GM21737 (cell line): ENCODE measurements around the gene OMP.

Source experiments
- ATAC-seq: cut with Tn5 transposase; IDR thresholded peaks from one replicate; pipeline ENCODE4 v1.9.1; 2021; ENCODE audit warnings: mild to moderate bottlenecking, moderate library complexity; ENCODE audit not compliant: unreplicated experiment

The OMP gene

GRCh38 chr11:77068457-77069335 lies 33.9 kb upstream of the OMP start:
- ATAC-seq = no peak

DNA sequence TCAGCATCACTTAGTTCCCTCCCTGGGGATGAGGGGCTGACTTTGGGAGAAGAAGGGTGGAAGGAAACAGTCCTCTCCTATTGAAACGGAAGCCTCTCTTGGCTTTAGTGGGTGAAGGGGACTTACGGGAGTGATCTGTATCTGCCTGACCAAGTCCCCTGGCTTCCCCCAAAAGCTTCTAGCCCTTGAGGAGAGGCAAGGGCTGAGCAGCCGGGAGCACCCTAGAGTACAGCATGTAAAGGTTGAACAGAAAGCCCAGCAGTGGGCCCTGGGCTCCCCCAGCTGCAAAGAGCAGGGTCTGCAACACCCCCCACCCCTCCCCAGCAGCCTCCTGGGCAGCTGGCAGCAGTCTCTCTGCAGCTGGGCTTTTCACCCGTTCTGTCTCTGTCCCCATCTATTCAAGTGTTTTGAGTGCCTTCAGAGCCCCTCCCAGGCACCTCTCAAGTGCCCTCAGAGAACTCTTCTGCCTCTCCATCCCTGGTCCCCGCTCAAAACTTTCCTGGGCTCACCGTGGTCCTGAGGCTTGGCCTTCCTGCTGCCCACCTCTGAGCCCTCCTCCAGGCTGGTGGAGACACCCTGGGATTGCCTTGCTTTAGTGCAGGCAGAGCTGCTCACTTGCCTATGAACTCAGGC lies 33.2 kb upstream of the OMP start:
- no peak for ATAC-seq

DNA sequence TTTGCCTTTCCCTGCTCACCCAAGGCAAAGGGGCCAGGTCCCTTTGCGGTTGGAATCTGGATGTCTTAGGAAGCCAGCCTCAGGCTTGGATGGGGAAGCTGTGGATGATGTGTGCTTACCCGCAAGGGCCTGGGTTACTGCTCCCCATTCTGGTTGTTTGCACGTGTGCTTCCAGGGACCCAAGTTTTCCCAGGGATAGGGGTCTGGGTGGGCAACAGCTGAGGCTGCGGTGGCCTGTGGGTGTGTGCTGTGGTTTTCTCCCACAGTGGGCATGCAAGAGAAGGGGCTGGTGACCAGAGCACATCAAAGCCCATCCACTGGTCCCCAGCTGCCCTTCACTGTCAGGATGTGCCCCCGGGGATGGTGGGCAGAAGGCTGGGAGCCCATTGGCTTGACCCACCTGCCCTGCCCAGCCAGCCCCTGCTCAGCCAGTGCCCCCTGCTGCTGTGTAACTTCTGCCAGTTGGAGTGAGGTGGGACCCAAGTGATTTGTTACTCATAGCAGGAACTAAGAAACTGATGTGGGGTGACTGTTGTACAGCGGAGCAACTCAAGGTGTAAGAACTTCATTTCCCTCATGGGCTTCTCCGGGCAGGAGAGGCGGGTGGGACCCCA lies 32.6 kb upstream of the OMP start:
- no peak for ATAC-seq

GRCh38 chr11:77071077-77071476 lies 31.6 kb upstream of the OMP start:
- ATAC-seq = no peak

DNA sequence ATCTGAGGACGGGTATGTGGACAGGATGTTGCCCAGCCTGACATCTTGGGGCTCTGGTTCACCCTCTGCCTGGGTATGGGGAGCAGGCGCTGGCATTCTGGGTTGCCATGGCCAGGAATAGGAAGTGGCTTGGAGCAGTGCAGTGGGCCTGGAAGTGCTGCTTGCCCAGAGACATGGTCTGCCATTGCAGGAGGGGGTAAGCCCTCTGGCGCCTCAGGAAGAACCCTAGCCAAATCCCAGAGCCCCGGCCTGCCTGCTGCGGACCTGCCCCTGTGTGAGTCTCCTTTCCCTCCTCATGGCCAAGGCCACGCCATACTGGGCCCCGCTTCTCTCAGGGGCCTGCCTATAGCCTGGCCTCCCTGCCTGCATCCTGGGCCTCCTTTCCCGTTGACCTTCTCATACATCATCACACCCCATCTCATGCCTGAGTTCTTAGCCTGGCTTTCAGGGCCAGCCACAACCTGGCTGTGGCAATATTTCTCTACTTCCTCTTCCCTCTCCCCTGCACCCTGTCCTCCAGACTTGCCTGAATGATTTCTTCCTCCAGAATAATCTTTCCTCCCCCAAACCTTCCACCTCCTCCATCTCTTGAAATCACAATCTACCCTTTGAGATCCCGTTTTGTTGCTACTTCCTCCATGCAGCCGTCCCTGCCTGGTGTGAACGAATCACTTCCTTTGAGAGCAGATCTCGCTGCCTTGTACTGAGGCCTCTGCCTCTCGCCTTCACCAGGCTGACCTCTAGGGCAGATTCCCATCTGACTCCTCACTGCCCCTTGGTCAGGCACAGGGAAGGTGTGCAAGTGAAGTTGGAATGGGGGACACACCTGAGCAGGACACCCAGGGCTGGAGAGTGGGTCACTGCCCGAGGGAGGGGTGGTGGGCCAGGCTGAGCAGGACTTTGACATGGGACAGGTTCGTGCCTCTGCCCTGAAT lies 30.7 kb upstream of the OMP start:
- ATAC-seq = no peak

- no peak for ATAC-seq
These were observed 29.8 kb upstream of the OMP start for GRCh38 chr11:77072851-77073327.

DNA sequence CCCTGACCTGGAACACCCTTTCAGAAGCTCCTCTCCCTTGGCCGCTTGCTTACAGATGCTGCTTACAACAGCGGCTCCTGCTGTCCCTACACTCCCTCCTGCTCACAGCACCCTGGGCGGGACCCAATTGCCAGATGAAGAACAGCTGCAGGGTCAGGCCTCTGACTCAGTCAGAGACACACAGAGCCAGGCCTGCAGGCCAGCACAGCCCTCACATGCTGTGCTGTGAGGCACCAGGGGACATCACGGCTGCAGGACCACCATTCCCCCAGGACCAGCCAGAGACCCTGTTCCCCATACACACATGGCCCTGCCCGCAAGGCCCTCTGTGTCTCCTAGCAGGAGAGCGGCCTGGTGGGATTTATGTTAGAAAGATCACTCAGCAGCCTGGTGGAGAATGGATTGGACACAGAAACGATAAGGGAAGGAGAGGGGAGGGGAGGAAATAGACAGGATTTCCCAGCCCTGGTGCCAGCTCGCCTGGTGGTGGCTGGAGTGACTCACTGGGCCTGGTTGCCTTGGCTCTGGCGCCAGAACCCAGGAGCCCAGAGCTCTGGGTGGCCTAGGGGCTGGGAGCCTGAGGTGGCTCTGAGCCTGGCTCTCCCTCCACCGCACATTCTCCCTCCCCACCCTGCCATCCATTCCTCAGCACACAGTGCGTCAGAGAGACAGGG lies 29.2 kb upstream of the OMP start:
- ATAC-seq = no peak

GRCh38 chr11:77074205-77074604 lies 28.4 kb upstream of the OMP start:
- ATAC-seq = no peak

DNA sequence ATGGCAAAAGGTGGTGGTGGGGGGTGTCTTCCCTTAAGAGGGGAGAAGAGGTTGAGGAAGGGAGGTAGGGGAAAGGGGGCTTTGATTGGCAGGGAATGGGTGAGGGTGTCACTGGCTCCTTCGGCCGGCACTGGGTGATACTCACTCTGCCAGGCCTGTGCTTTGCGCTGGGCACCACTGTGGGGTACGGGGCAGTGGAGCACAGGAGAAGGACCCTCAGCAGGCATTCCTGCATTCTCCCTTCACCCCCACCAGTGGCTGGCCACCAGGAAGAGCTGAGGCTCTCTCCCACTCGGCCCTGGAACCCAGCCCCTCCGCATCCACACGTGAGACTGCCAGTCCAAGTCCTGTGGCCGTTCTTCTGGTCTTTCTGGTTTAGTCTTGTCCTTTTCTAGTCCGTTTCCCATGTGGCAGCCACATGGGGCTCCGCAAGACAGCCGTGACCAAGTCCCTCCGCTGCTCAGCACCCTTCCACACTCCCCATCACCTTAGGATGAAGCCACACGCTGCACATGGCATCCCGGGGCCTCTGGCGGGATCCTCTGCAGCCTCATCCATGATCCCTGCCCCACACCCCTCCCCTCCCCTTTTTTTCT lies 27.9 kb upstream of the OMP start:
- ATAC-seq = no peak

DNA sequence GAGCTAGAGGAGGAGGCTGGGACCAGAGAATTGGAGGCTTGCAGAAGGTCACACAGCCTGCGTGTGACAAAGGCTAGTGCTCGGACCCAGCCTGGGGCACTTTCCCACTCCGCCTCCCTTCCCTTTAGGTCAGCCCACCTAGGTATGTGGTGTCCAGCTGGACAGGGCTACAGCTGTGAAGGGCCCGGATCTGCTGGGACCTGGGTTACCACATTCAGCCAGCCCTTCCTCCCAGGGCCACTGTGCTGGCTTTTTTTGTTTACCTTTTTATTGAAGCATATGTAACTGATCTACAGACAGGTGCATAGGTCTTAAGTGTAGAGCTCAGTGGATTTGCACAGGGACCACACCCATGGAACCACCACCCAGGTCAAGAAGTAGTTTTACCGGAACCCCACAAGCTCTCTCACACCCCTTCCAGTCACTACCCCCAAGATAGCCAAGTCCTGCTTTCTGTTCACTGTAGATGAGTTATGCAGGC lies 27.2 kb upstream of the OMP start:
- ATAC-seq = no peak

- ATAC-seq = no peak
These were observed 23.0 kb upstream of the OMP start for GRCh38 chr11:77079666-77080065.

GRCh38 chr11:77080643-77081210 lies 21.9 kb upstream of the OMP start:
- ATAC-seq = no peak

DNA sequence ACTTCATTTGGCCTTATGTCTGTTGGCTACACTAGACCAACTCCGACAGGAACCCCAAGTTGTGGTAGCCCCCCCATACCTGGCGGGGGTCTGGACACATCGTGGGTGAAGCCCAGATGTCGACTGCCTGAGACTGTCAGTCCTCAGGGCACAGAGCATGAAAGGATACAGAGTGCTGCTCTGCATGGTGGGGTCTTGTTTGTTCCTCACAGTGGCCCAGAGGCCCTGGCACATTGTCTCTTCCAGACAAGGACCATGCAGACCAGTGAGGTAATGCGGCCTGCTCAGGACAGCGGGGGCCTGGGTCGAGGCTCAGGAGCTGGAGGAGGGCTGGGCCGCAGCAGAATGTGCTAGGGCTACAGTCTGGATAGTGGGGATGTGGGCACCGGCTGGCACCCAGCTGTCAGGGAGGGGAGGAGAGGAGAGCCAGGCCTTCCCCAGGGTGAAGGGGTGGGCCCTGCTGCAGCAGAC lies 21.2 kb upstream of the OMP start:
- ATAC-seq = no peak

DNA sequence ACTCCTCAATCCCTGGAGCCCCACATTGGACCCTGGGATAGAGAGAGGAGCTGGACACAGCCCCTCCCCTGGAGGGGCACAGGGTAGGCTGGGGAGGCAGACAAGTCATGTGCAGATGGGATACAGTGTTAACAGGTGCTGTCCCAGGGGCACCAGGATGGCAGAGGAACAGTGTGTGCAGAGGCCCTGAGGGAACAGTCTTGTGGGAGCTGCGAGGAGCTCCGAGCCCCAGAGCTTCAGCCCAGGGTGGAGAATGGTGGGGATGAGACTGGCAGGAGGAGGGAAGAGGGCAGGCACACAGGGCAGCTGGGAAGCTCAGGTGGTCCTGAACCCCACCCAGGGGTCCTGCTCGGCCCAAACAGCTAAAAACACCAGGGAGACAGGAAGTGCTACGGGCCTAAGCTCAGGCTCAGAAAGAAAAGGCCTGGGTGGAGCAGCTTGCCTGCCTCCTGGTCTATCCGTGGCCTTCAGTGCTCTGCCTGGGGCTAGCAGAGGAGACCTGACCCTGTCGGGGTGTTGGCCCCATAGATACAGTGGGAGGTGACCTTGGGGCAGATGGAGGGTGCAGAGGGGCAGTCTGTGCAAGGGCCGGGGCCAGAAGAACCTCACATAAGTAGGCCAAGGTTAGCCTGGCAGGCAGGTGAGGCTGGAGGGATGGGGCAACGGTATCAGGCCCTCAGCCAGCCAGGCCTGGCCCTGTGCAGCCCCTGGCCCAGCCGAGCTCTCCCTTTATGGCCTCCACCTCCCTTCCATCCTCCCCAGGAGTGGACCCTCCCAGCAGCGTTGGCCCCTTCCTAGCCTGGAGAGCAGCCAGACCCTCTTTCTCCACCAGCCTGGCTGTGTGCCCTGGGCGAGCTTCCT lies 20.4 kb upstream of the OMP start:
- ATAC-seq = no peak

- ATAC-seq = no peak
These were observed 19.6 kb upstream of the OMP start for GRCh38 chr11:77082838-77083565.

- no peak for ATAC-seq
These were observed 18.9 kb upstream of the OMP start for GRCh38 chr11:77083566-77084245.

DNA sequence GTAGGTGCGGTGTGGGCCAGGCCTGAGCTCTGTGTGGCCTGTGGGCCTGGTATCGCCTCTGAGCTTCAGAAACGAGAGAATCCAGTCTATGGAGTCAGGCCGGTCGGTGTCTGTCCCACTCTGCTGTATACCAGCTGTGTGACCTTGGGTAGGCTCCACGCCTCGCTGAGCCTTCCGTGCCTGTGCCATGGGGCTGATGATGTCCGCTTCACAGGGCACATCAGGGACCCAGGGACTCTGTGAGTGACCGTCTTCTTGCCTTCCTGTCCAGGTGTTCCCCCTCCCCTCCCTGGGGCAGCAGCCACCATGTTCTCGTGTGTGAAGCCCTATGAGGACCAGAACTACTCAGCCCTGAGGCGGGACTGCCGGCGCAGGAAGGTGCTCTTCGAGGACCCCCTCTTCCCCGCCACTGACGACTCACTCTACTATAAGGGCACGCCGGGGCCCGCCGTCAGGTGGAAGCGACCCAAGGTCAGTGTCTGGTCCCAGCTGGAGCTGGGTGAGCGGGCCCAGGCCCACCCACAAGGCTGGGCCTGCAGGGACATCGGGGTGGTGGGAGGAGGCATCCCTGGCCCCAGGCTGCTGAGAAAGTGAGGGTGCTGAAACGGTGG lies 18.0 kb upstream of the OMP start:
- ATAC-seq = no peak
